ENCODE results near the gene SGCE. TPM values are rescaled to one million over a fixed set of nuclear protein-coding genes. Genes with fewer than 3 reads are reported as not detected.

SGCE gene
- total and polyA plus RNA-seq, 10 of the 15 experiments (the other 5 are each of a cell fraction or from before 2014, with no cell fraction given): 30.5 to 80.1 (median 49.2) TPM

DNA sequence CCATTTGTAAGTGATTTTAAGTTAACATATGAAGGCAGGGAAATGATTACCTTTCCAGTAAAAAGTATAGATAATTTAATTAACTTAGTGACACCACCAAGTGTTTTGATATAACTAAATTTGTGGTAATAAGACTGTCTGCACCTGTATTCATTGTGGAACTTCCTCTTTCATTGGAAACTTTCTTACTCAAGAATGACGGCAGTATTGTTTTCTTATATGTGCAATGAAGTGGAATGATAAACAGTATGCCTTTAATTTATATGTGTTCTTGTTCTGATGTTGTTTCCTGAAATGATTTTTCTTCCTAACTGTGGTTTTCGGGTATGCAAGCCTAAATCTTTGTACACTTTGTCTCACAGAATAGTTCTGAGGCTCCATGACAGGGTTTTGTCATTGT lies 99.9 kb downstream of the SGCE start:
- no TSS peak for BruUV-seq (replicated peaks)
- RAD21 ChIA-PET (ENCODE audit: unreplicated experiment): no interaction called here
- no peak overlapping the region for H3K4me3 ChIP-seq
- no peak overlapping the region for H2AFZ ChIP-seq (ENCODE audit: control insufficient read depth, low read depth, low read length)
- ATAC-seq (peak; percentile 85), DNase-seq (ENCODE audit: low read depth, low spot score) (no peak), FAIRE-seq (peak; percentile 56)
- H3K79me2 ChIP-seq (ENCODE audit: control insufficient read depth, insufficient read depth, low read length): no peaks in the 10 kb centered on the region
- H3K27ac ChIP-seq (ENCODE audit: control insufficient read depth, insufficient read depth): no peak overlapping the region
- H3K9me3 ChIP-seq (replicated peaks; ENCODE audit: control insufficient read depth, insufficient read depth, low read length): no peaks in the 10 kb centered on the region
- H3K4me1 ChIP-seq (ENCODE audit: control insufficient read depth, insufficient read depth, low read length): no peaks in the 10 kb centered on the region; the same call in 1 of the 2 replicates
- no peaks in the 10 kb centered on the region for H3K27me3 ChIP-seq (replicated peaks in 1 of 2; ENCODE audit: control insufficient read depth in 2 of 2, insufficient read depth in 2 of 2, low read length in 1 of 2)
- no peak overlapping the region for H3K9ac ChIP-seq (ENCODE audit: control insufficient read depth, insufficient read depth, low read length)
- H4K20me1 ChIP-seq (ENCODE audit: control insufficient read depth, insufficient read depth): no peaks in the 10 kb centered on the region
- SMC1A ChIA-PET (ENCODE audit: uncharacterized antibody, unreplicated experiment): no interaction called here
- 15% methylated on average over 2 of the region's 2 CpGs for WGBS (ENCODE audit: insufficient coverage, insufficient replicate concordance, low lambda C conversion rate, missing lambda C conversion rate)
- in situ Hi-C loops (cut with MboI): no loop called here
- POLR2A ChIA-PET: no interaction called here
- CTCF ChIA-PET: no interaction called here
- H3K36me3 ChIP-seq (ENCODE audit: control insufficient read depth in 2 of 2, insufficient read depth in 2 of 2, low read length in 1 of 2): no peaks in the 10 kb centered on the region; a peak in 2 of 4 replicates
- intact Hi-C loops (cut with micrococcal nuclease; ENCODE audit: unreplicated experiment): no loop called here
- no peak overlapping the region for H3K4me2 ChIP-seq (ENCODE audit: control insufficient read depth, insufficient read depth)
- TF ChIP-seq IRF4 (IDR thresholded peaks at IDR 0.05; ENCODE audit: low read depth, low read length): no peak
- no peak for TF ChIP-seq ESRRA (IDR thresholded peaks at IDR 0.05; ENCODE audit: low read length)
- TF ChIP-seq, protein P1, sequence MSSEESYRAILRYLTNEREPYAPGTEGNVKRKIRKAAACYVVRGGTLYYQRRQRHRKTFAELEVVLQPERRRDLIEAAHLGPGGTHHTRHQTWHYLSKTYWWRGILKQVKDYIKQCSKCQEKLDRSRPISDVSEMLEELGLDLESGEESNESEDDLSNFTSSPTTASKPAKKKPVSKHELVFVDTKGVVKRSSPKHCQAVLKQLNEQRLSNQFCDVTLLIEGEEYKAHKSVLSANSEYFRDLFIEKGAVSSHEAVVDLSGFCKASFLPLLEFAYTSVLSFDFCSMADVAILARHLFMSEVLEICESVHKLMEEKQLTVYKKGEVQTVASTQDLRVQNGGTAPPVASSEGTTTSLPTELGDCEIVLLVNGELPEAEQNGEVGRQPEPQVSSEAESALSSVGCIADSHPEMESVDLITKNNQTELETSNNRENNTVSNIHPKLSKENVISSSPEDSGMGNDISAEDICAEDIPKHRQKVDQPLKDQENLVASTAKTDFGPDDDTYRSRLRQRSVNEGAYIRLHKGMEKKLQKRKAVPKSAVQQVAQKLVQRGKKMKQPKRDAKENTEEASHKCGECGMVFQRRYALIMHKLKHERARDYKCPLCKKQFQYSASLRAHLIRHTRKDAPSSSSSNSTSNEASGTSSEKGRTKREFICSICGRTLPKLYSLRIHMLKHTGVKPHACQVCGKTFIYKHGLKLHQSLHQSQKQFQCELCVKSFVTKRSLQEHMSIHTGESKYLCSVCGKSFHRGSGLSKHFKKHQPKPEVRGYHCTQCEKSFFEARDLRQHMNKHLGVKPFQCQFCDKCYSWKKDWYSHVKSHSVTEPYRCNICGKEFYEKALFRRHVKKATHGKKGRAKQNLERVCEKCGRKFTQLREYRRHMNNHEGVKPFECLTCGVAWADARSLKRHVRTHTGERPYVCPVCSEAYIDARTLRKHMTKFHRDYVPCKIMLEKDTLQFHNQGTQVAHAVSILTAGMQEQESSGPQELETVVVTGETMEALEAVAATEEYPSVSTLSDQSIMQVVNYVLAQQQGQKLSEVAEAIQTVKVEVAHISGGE (CRISPR knock-in tag; IDR thresholded peaks at IDR 0.05): no peak
- TF ChIP-seq, protein P2, sequence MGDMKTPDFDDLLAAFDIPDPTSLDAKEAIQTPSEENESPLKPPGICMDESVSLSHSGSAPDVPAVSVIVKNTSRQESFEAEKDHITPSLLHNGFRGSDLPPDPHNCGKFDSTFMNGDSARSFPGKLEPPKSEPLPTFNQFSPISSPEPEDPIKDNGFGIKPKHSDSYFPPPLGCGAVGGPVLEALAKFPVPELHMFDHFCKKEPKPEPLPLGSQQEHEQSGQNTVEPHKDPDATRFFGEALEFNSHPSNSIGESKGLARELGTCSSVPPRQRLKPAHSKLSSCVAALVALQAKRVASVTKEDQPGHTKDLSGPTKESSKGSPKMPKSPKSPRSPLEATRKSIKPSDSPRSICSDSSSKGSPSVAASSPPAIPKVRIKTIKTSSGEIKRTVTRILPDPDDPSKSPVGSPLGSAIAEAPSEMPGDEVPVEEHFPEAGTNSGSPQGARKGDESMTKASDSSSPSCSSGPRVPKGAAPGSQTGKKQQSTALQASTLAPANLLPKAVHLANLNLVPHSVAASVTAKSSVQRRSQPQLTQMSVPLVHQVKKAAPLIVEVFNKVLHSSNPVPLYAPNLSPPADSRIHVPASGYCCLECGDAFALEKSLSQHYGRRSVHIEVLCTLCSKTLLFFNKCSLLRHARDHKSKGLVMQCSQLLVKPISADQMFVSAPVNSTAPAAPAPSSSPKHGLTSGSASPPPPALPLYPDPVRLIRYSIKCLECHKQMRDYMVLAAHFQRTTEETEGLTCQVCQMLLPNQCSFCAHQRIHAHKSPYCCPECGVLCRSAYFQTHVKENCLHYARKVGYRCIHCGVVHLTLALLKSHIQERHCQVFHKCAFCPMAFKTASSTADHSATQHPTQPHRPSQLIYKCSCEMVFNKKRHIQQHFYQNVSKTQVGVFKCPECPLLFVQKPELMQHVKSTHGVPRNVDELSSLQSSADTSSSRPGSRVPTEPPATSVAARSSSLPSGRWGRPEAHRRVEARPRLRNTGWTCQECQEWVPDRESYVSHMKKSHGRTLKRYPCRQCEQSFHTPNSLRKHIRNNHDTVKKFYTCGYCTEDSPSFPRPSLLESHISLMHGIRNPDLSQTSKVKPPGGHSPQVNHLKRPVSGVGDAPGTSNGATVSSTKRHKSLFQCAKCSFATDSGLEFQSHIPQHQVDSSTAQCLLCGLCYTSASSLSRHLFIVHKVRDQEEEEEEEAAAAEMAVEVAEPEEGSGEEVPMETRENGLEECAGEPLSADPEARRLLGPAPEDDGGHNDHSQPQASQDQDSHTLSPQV (IDR thresholded peaks at IDR 0.05): no peak
- TF ChIP-seq, protein P3, sequence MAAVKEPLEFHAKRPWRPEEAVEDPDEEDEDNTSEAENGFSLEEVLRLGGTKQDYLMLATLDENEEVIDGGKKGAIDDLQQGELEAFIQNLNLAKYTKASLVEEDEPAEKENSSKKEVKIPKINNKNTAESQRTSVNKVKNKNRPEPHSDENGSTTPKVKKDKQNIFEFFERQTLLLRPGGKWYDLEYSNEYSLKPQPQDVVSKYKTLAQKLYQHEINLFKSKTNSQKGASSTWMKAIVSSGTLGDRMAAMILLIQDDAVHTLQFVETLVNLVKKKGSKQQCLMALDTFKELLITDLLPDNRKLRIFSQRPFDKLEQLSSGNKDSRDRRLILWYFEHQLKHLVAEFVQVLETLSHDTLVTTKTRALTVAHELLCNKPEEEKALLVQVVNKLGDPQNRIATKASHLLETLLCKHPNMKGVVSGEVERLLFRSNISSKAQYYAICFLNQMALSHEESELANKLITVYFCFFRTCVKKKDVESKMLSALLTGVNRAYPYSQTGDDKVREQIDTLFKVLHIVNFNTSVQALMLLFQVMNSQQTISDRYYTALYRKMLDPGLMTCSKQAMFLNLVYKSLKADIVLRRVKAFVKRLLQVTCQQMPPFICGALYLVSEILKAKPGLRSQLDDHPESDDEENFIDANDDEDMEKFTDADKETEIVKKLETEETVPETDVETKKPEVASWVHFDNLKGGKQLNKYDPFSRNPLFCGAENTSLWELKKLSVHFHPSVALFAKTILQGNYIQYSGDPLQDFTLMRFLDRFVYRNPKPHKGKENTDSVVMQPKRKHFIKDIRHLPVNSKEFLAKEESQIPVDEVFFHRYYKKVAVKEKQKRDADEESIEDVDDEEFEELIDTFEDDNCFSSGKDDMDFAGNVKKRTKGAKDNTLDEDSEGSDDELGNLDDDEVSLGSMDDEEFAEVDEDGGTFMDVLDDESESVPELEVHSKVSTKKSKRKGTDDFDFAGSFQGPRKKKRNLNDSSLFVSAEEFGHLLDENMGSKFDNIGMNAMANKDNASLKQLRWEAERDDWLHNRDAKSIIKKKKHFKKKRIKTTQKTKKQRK (IDR thresholded peaks at IDR 0.05; ENCODE audit: low read depth, low read length): no peak
- no peak for TF ChIP-seq SMAD1 (IDR thresholded peaks at IDR 0.05; ENCODE audit: low read depth, partially characterized antibody)
- no peak for TF ChIP-seq YBX1 (IDR thresholded peaks at IDR 0.05)
- no peak for TF ChIP-seq CHD1 (IDR thresholded peaks at IDR 0.05; ENCODE audit: low read depth, low read length)
- TF ChIP-seq, protein P4, sequence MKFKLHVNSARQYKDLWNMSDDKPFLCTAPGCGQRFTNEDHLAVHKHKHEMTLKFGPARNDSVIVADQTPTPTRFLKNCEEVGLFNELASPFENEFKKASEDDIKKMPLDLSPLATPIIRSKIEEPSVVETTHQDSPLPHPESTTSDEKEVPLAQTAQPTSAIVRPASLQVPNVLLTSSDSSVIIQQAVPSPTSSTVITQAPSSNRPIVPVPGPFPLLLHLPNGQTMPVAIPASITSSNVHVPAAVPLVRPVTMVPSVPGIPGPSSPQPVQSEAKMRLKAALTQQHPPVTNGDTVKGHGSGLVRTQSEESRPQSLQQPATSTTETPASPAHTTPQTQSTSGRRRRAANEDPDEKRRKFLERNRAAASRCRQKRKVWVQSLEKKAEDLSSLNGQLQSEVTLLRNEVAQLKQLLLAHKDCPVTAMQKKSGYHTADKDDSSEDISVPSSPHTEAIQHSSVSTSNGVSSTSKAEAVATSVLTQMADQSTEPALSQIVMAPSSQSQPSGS (IDR thresholded peaks at IDR 0.05; ENCODE audit: low read length): peak; percentile 64
- no peak for TF ChIP-seq LARP7 (IDR thresholded peaks at IDR 0.05)
- peak; percentile 39; the same call in 1 of the 2 replicates for TF ChIP-seq NFIC (IDR thresholded peaks at IDR 0.05; ENCODE audit: low read depth, low read length)
- no peak for TF ChIP-seq KAT2A (conservative IDR thresholded peaks at IDR 0.05; ENCODE audit: control insufficient read depth, low read depth, low read length)

Data from GM12878 (cell line).